SU-DHL-6 (cell line): ENCODE data around the gene METTL14.

Source experiments
- H2AFZ ChIP-seq: fragments of 200-600 bp; sonication (generic); 2 replicates; pipeline ENCODE4 v1.6.1; 2014; ENCODE audit warnings: low read depth, mild to moderate bottlenecking, moderate library complexity, mixed read lengths, antibody characterized with exemption, low read length; ENCODE audit not compliant: severe bottlenecking
- H3F3A ChIP-seq: fragments of 200-600 bp; shearing (Covaris generic); 2 replicates; pipeline ENCODE4 v1.6.0; 2016; ENCODE audit warnings: antibody characterized with exemption, mild to moderate bottlenecking; ENCODE audit not compliant: insufficient read depth
- H3K27ac ChIP-seq: fragments of 200-600 bp; sonication (generic); 2 replicates; pipeline ENCODE4 v1.5.1; 2016; ENCODE audit warnings: low read depth, mild to moderate bottlenecking, low read length, moderate library complexity, mixed read lengths
- H3K27me3 ChIP-seq: fragments of 200-600 bp; sonication (generic), shearing (Covaris generic); 2 replicates; pipeline ENCODE4 v1.6.0; 2014; ENCODE audit warnings: mild to moderate bottlenecking, low read length
- H3K36me3 ChIP-seq: fragments of 200-600 bp; sonication (generic); 2 replicates; pipeline ENCODE4 v1.6.1; 2014; ENCODE audit warnings: mild to moderate bottlenecking, low read length, mixed read lengths
- H3K4me2 ChIP-seq: fragments of 300-600, 200-600 bp; shearing (Covaris generic), sonication (generic); 2 replicates; pipeline ENCODE4 v1.6.0; 2014; ENCODE audit warnings: low read length, low read depth, mild to moderate bottlenecking; ENCODE audit not compliant: poor library complexity, severe bottlenecking
- H3K4me3 ChIP-seq: fragments of 200-600 bp; sonication (generic); 2 replicates; pipeline ENCODE4 v1.5.1; 2014; ENCODE audit warnings: antibody characterized with exemption, low read length, mild to moderate bottlenecking, mixed read lengths; ENCODE audit not compliant: insufficient read depth, poor library complexity, severe bottlenecking
- H3K79me2 ChIP-seq: fragments of 200-600 bp; sonication (generic); 2 replicates; pipeline ENCODE4 v1.6.1; 2014; ENCODE audit warnings: mild to moderate bottlenecking, low read length, moderate library complexity; ENCODE audit not compliant: insufficient read depth
- H3K9ac ChIP-seq: fragments of 200-600 bp; sonication (generic); 2 replicates; pipeline ENCODE4 v1.7.0; 2014; ENCODE audit warnings: mild to moderate bottlenecking, low read length
- H3K9me2 ChIP-seq: fragments of 200-600 bp; sonication (generic); replicated peaks from 2 replicates; pipeline ENCODE4 v1.6.1; 2014; ENCODE audit warnings: low read length; ENCODE audit not compliant: insufficient read depth
- H3K9me3 ChIP-seq: fragments of 200-600 bp; sonication (generic); 2 replicates; pipeline ENCODE4 v1.6.1; 2014; ENCODE audit warnings: low read length, mixed read lengths; ENCODE audit not compliant: insufficient read depth
- H4K20me1 ChIP-seq: fragments of 200-600 bp; sonication (generic); 2 replicates; pipeline ENCODE4 v1.6.1; 2014; ENCODE audit warnings: low read depth, mild to moderate bottlenecking, antibody characterized with exemption, low read length, moderate library complexity, mixed read lengths
- EZH2phosphoT487 ChIP-seq: fragments of 200-600 bp; sonication (generic), shearing (Covaris generic); conservative IDR thresholded peaks from 2 replicates; pipeline ENCODE4 v1.6.1; 2018; ENCODE audit warnings: mild to moderate bottlenecking, antibody characterized with exemption, low read length, moderate library complexity, mixed read lengths
- TF ChIP-seq, protein P1 (sequence below): fragments of 200-600 bp; sonication (generic); IDR thresholded peaks from one replicate; pipeline ENCODE4 v1.5.1; 2017; ENCODE audit warnings: antibody characterized with exemption, mild to moderate bottlenecking, low read length, moderate library complexity; ENCODE audit not compliant: insufficient read depth, poor library complexity, severe bottlenecking

The METTL14 gene

DNA sequence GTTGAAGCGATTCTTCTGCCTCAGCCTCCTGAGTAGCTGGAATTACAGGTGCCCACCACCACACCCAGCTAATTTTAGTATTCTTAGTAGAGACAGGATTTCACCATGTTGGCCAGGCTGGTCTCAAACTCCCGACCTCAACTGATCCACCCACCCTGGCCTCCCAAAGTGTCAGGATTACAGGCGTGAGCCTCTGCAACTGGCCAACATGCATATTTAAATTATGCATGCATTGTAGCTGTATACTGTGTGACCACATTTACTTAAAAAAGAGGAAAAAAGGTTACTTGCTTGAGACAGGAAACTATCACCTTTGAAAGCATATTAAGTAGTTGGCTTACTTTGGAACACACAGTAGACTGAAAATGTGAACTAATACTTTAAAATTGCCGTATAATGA lies 29.5 kb downstream of the METTL14 start:
- Histone ChIP-seq H3K36me3 (no peaks in the 10 kb centered on the region; the same call in 1 of the 2 replicates), H3K4me3 (no peak overlapping the region), H3K9ac (no peak overlapping the region), H3F3A (no peaks in the 10 kb centered on the region), H3K9me2 (no peaks in the 10 kb centered on the region), H4K20me1 (no peaks in the 10 kb centered on the region), H3K27me3 (no peaks in the 10 kb centered on the region), H2AFZ (no peak overlapping the region), H3K9me3 (no peaks in the 10 kb centered on the region), H3K79me2 (no peaks in the 10 kb centered on the region), H3K4me2 (no peak overlapping the region), H3K27ac (no peak overlapping the region)
- no peak for TF ChIP-seq EZH2phosphoT487
- TF ChIP-seq, protein P1, sequence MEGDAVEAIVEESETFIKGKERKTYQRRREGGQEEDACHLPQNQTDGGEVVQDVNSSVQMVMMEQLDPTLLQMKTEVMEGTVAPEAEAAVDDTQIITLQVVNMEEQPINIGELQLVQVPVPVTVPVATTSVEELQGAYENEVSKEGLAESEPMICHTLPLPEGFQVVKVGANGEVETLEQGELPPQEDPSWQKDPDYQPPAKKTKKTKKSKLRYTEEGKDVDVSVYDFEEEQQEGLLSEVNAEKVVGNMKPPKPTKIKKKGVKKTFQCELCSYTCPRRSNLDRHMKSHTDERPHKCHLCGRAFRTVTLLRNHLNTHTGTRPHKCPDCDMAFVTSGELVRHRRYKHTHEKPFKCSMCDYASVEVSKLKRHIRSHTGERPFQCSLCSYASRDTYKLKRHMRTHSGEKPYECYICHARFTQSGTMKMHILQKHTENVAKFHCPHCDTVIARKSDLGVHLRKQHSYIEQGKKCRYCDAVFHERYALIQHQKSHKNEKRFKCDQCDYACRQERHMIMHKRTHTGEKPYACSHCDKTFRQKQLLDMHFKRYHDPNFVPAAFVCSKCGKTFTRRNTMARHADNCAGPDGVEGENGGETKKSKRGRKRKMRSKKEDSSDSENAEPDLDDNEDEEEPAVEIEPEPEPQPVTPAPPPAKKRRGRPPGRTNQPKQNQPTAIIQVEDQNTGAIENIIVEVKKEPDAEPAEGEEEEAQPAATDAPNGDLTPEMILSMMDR: no peak

DNA sequence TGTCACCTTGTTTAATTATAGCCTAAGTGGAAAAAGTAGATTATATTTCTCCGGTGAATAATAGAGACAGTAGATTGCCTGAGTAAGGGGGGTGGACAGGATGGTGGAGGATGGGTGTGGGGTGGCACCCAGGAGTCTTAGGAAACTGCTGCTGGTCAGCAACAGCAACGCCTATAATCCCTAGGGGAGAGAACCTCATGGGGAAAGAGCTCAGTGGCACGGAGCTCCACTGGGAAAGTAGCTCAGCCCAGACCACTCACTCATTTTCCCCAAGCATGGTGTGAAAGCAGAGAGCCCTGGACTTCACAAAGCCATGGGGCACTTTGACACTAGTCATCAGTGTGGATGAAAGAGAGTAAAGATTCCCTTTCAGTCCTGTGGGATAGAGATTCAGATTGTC lies 31.1 kb downstream of the METTL14 start:
- H3K27me3 ChIP-seq: no peaks in the 10 kb centered on the region
- H3K9me2 ChIP-seq: no peaks in the 10 kb centered on the region
- no peaks in the 10 kb centered on the region for H3K9me3 ChIP-seq
- no peaks in the 10 kb centered on the region for H3K79me2 ChIP-seq
- no peak for TF ChIP-seq EZH2phosphoT487
- TF ChIP-seq, protein P1: no peak
- H3F3A ChIP-seq: no peaks in the 10 kb centered on the region
- H3K4me2 ChIP-seq: no peak overlapping the region
- no peaks in the 10 kb centered on the region for H4K20me1 ChIP-seq
- no peaks in the 10 kb centered on the region for H3K36me3 ChIP-seq
- H3K27ac ChIP-seq: no peak overlapping the region
- H3K9ac ChIP-seq: no peak overlapping the region
- H2AFZ ChIP-seq: no peak overlapping the region
- H3K4me3 ChIP-seq: no peak overlapping the region

DNA sequence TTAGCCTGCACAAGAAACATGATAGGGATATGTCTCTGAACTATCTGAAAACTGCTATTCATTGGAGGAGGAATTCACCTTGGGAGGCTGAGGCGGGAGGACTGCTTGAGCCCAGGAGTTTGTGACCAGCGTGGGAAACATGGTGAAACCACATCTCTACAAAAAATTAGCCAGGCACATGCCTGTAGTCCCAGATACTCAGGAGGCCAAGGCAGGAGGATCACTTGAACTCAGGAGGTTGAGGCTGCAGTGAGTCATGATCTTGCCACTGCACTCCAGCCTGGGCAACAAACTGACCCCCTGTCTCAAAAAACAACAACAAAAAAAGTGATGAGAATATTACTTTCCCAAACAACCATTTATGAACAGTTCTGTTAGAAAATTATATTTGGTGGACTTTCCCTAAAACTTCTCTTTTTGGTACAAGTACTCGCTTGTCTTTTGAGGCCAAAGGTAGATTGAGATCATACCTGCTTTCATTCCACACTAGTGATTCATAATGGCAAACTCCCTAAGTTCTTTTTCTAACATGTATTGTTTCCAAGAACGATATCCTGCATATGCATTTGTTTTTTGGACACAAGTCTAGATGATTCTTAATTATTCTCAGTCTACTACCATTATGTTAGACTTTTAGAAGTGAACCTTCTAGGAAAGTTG lies 33.4 kb downstream of the METTL14 start:
- Histone ChIP-seq H3F3A (no peaks in the 10 kb centered on the region), H3K4me3 (no peak overlapping the region)
- TF ChIP-seq EZH2phosphoT487: no peak
- TF ChIP-seq, protein P1: no peak

More for the DNA sequence above, 33.4 kb downstream of the METTL14 start:
- no peaks in the 10 kb centered on the region for H4K20me1 ChIP-seq
- H3K36me3 ChIP-seq: no peaks in the 10 kb centered on the region
- no peak overlapping the region for H3K4me2 ChIP-seq
- no peaks in the 10 kb centered on the region for H3K9me3 ChIP-seq
- no peaks in the 10 kb centered on the region for H3K27me3 ChIP-seq
- H3K27ac ChIP-seq: no peak overlapping the region
- no peaks in the 10 kb centered on the region for H3K79me2 ChIP-seq
- no peaks in the 10 kb centered on the region for H3K9me2 ChIP-seq
- no peak overlapping the region for H2AFZ ChIP-seq
- H3K9ac ChIP-seq: no peak overlapping the region
